Measurements from ENCODE around the gene TSHZ3. TPM values are rescaled to one million over a fixed set of nuclear protein-coding genes. Genes with fewer than 3 reads are reported as not detected.

Gene TSHZ3
- total and polyA plus RNA-seq, 9 donors = 8.0 to 19.8 (median 16.2) TPM

DNA sequence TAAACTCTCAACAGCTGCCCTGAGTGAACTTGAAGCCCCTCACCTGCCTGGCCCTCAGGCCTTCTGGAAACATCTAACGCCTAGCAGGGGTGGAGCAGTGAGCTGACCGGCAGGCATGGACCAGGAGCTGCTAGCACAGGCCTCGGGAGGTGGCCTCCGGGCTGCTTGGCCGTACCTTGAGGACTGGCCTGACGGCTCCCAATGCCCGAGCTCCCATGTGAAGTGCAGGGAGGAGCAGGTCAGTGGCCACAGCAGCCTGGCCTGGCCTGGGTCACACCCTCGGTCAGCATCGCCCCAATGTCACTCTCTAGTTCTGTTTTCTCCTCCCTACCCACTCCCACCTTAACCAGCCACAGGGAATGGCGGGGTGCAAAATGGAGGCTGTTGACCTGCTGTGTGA is 19.0 kb downstream of the TSHZ3 start:
- H3K36me3 ChIP-seq (ENCODE audit: control insufficient read depth, insufficient read depth, low read length) = peaks cover 6% of the 10 kb centered on the region
- 90% methylated on average over 9 of the region's 10 CpGs for WGBS (ENCODE audit: insufficient coverage)
- peak overlapping the region; percentile 54 for H3K27ac ChIP-seq (ENCODE audit: low read length)
- no peaks in the 10 kb centered on the region for H3K27me3 ChIP-seq (ENCODE audit: control insufficient read depth, insufficient read depth, low read length)
- no peaks in the 10 kb centered on the region for H3K9me3 ChIP-seq (replicated peaks; ENCODE audit: control insufficient read depth, low read depth, low read length)
- no peak for DNase-seq
- no peak overlapping the region for H3K4me3 ChIP-seq (ENCODE audit: low read length)
- H3K4me1 ChIP-seq (ENCODE audit: control insufficient read depth, insufficient read depth, low read length) = peaks cover 25% of the 10 kb centered on the region

DNA sequence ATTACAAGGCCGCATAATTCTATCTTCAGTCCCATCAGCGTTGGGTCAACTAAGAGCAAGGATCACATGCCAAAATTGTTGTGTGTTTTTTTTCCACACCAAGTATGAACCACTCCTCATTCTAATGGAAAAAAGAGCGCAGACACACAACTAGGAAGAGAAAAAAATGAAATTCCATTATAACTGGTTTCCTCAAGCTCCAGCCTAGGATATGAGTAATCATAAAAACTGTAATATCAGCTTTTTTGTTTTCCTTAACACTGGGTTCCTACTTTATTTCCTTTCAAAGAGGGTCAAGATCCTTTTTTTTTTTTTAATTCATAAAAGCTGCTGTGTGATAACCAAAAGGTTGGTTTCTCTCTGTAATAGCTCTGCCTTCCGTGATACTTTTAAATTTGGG is 19.4 kb downstream of the TSHZ3 start:
- Histone ChIP-seq H3K27ac (ENCODE audit: low read length) (peak overlapping the region; percentile 54), H3K36me3 (ENCODE audit: control insufficient read depth, insufficient read depth, low read length) (peaks cover 5% of the 10 kb centered on the region), H3K27me3 (ENCODE audit: control insufficient read depth, insufficient read depth, low read length) (no peaks in the 10 kb centered on the region), H3K9me3 (replicated peaks; ENCODE audit: control insufficient read depth, low read depth, low read length) (no peaks in the 10 kb centered on the region), H3K4me1 (ENCODE audit: control insufficient read depth, insufficient read depth, low read length) (peaks cover 25% of the 10 kb centered on the region), H3K4me3 (ENCODE audit: low read length) (no peak overlapping the region)
- WGBS (ENCODE audit: insufficient coverage) = 100% methylated on average over 1 of the region's 4 CpGs
- peak; percentile 48 for DNase-seq

DNA sequence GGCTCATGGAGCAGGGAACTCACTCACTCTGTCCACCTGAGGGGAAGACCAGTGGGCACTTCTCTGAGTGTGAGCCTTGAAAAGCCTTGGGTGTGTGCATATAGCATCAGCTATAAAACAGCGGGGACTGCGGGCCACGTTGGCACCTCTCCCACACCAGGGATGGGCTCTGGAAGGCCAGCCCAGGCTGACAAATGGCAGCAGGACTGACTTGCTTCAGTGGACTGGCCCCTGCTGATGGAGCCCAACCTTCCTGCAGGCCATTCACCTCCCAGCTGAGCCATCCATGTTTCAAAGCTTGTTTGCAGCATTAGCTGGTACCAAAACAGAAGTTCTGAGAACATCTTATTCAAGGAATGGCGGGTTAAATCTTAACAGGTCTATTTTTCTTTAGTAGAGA is 21.0 kb downstream of the TSHZ3 start:
- 83% methylated on average over 2 of the region's 4 CpGs for WGBS (ENCODE audit: insufficient coverage)
- peaks cover 25% of the 10 kb centered on the region for H3K4me1 ChIP-seq (ENCODE audit: control insufficient read depth, insufficient read depth, low read length)
- no peak for DNase-seq
- H3K27ac ChIP-seq (ENCODE audit: low read length) = no peak overlapping the region
- no peaks in the 10 kb centered on the region for H3K9me3 ChIP-seq (replicated peaks; ENCODE audit: control insufficient read depth, low read depth, low read length)
- no peak overlapping the region for H3K4me3 ChIP-seq (ENCODE audit: low read length)
- H3K27me3 ChIP-seq (ENCODE audit: control insufficient read depth, insufficient read depth, low read length) = no peaks in the 10 kb centered on the region
- H3K36me3 ChIP-seq (ENCODE audit: control insufficient read depth, insufficient read depth, low read length) = peaks cover 5% of the 10 kb centered on the region

DNA sequence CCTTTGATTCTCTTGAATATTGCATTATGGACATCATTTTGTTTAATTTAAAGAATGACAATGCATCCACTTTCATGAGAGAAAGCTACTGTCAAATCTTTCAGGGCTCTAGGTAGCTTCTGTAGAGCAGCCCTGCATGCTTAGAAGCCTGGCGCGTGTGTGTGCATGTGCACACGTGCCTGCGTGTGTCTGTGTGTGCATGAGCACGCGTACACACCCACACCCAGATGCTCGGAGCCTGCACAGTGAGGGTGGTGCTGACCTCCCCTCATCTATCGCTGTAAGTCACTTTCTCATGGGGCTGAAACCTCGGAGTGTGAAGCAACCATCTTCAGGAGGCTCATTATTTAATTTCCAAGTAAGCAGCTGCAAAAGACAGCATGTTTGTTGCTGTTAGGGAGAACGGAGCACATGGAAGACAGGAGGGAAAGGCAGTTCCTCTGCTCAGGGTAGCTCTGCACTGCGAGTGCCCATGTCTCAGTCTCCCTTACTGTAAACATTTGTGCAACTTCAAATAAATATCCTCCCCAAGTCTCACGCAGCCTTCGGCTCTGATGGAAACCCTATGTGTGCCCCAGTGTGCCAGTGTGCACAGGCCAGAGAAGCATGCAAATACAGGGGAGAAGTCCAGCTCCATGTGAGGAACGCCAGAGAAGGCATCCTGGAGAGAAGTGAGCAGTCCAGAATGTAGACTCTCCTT is 22.8 kb downstream of the TSHZ3 start:
- Histone ChIP-seq H3K36me3 (ENCODE audit: control insufficient read depth, insufficient read depth, low read length) (peaks cover 5% of the 10 kb centered on the region), H3K4me1 (ENCODE audit: control insufficient read depth, insufficient read depth, low read length) (peaks cover 19% of the 10 kb centered on the region), H3K27me3 (ENCODE audit: control insufficient read depth, insufficient read depth, low read length) (no peaks in the 10 kb centered on the region), H3K4me3 (ENCODE audit: low read length) (no peak overlapping the region), H3K9me3 (replicated peaks; ENCODE audit: control insufficient read depth, low read depth, low read length) (no peaks in the 10 kb centered on the region), H3K27ac (ENCODE audit: low read length) (no peak overlapping the region)
- WGBS (ENCODE audit: insufficient coverage) = 72% methylated on average over 7 of the region's 14 CpGs
- no peak for DNase-seq

DNA sequence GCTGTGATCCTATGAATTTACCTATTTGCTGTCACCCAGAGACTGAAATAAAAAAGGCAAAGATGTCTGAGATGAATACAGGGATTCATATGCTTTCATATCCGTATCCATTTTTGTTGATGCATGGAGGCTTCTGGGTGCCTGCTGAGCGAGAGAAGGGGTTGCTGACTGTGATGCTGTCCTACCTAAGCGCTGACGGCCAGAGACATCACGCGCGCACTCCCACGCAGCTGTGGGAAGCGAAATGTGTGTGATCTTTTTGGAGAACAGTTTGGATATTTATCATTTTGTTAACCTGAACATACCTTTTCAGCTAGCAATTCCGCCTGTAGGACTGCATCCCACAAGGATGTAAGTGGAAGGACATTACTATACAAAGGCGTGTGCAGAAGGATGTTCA is 23.9 kb downstream of the TSHZ3 start:
- peaks cover 6% of the 10 kb centered on the region for H3K36me3 ChIP-seq (ENCODE audit: control insufficient read depth, insufficient read depth, low read length)
- H3K4me1 ChIP-seq (ENCODE audit: control insufficient read depth, insufficient read depth, low read length) = peaks cover 9% of the 10 kb centered on the region
- H3K4me3 ChIP-seq (ENCODE audit: low read length) = no peak overlapping the region
- DNase-seq = no peak
- no peak overlapping the region for H3K27ac ChIP-seq (ENCODE audit: low read length)
- 100% methylated on average over 3 of the region's 11 CpGs for WGBS (ENCODE audit: insufficient coverage)
- H3K9me3 ChIP-seq (replicated peaks; ENCODE audit: control insufficient read depth, low read depth, low read length) = no peaks in the 10 kb centered on the region
- H3K27me3 ChIP-seq (ENCODE audit: control insufficient read depth, insufficient read depth, low read length) = no peaks in the 10 kb centered on the region

DNA sequence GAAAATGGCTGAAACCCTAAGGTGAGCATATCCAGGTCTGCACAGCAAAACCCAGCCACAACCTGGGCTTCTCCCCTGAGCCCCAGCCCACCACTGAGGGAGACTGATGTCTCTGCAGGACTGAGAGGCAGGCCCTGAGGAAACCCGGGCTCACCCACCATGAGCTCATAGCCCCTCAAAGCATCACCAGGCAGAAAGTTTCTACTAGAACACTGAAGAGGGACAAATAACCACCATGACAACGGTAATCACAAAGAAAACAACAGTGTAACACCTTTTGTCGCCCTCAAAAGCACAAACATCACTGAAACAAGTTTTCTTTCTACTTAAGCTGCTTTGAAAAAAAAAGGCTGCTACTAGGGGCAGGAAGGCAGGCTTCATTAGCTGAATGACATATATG is 29.8 kb downstream of the TSHZ3 start:
- H3K4me1 ChIP-seq (ENCODE audit: control insufficient read depth, insufficient read depth, low read length) = peaks cover 41% of the 10 kb centered on the region
- WGBS (ENCODE audit: insufficient coverage) = no CpG with 5 or more reads among the region's 3 CpGs
- DNase-seq = peak; percentile 54

DNA sequence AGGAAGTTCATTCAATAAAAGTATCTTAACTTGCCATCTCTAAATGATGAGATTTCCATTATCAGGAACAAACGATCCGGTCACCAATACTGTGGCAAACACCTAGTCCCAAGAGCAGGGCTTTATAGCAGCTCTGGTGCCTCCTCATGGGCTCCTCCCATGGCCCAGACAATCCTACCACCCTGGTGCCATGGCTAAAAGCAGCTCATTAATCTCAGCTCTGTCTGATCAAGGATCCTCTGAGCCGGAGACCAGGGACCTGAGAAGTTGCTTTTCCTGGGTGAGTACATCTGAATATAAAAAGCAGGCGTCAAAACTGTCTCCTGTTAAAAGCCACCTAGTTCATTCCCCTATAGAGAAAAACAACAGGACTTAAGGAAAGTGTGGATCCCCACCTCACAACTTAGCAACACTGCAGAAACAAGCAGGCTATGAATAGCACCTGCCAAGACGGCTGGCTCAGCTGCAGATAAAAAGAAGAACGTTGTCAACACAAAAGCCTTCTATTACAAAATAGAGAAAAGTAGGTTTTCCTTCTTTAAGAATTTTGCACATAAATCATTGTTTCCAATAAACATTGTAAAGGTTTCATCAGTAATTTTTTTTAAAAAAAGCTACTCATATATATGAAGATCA is 30.3 kb downstream of the TSHZ3 start:
- DNase-seq = peak; percentile 78
- Histone ChIP-seq H3K36me3 (ENCODE audit: control insufficient read depth, insufficient read depth, low read length) (peaks cover 5% of the 10 kb centered on the region), H3K27ac (ENCODE audit: low read length) (peak overlapping the region; percentile 2), H3K4me1 (ENCODE audit: control insufficient read depth, insufficient read depth, low read length) (peaks cover 41% of the 10 kb centered on the region), H3K4me3 (ENCODE audit: low read length) (no peak overlapping the region), H3K27me3 (ENCODE audit: control insufficient read depth, insufficient read depth, low read length) (no peaks in the 10 kb centered on the region), H3K9me3 (replicated peaks; ENCODE audit: control insufficient read depth, low read depth, low read length) (no peaks in the 10 kb centered on the region)
- no CpG with 5 or more reads among the region's 6 CpGs for WGBS (ENCODE audit: insufficient coverage)

More for the DNA sequence above, 29.8 kb downstream of the TSHZ3 start:
- H3K36me3 ChIP-seq (ENCODE audit: control insufficient read depth, insufficient read depth, low read length) = peaks cover 3% of the 10 kb centered on the region
- H3K9me3 ChIP-seq (replicated peaks; ENCODE audit: control insufficient read depth, low read depth, low read length) = no peaks in the 10 kb centered on the region
- no peaks in the 10 kb centered on the region for H3K27me3 ChIP-seq (ENCODE audit: control insufficient read depth, insufficient read depth, low read length)
- H3K27ac ChIP-seq (ENCODE audit: low read length) = no peak overlapping the region
- H3K4me3 ChIP-seq (ENCODE audit: low read length) = no peak overlapping the region

DNA sequence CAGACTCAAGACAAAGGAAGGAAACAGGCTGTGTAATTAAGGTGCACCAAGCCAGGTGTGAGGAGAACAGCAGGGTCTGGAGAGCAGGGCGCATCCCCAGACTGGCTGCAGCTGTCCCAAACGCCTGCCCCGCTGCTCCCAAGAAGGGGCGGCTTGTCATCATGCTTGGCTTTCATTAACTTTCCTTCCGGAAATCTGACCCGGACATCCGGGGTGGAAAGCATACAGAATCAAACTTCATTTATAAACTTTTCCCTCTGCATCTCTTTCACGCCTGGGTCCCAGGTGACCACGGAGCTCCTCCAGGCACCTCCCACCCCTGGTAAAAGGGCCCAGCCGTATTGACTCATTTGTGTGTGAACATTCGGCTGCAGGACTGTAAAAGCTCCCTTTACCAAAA is 31.7 kb downstream of the TSHZ3 start:
- peak; percentile 77 for DNase-seq
- Histone ChIP-seq H3K9me3 (replicated peaks; ENCODE audit: control insufficient read depth, low read depth, low read length) (no peaks in the 10 kb centered on the region), H3K4me3 (ENCODE audit: low read length) (peak overlapping the region; percentile 14), H3K36me3 (ENCODE audit: control insufficient read depth, insufficient read depth, low read length) (peaks cover 11% of the 10 kb centered on the region), H3K4me1 (ENCODE audit: control insufficient read depth, insufficient read depth, low read length) (peaks cover 41% of the 10 kb centered on the region), H3K27me3 (ENCODE audit: control insufficient read depth, insufficient read depth, low read length) (no peaks in the 10 kb centered on the region), H3K27ac (ENCODE audit: low read length) (peak overlapping the region; percentile 89)
- WGBS (ENCODE audit: insufficient coverage) = 23% methylated on average over 8 of the region's 11 CpGs

DNA sequence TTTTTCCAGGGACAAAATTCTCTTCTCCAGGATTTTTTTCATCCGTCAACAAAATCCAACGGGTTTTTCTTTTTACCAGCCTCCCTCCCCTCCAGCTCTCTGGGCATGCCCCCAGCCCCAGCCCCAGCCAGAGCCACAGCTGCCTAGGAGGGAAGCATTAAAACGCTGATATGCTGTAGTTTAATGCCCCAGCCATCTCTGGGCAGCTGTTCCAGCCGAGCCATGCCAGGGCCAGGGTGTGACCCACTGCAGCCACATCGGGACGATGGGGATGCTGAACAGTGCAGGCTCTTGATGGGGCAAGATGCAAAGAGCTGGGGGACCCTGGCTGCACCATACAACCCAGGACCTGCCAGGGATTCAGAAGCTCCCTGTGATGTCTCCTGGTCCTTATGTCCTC is 32.1 kb downstream of the TSHZ3 start:
- Histone ChIP-seq H3K27ac (ENCODE audit: low read length) (peak overlapping the region; percentile 89), H3K27me3 (ENCODE audit: control insufficient read depth, insufficient read depth, low read length) (no peaks in the 10 kb centered on the region), H3K9me3 (replicated peaks; ENCODE audit: control insufficient read depth, low read depth, low read length) (no peaks in the 10 kb centered on the region), H3K36me3 (ENCODE audit: control insufficient read depth, insufficient read depth, low read length) (peaks cover 11% of the 10 kb centered on the region), H3K4me3 (ENCODE audit: low read length) (no peak overlapping the region), H3K4me1 (ENCODE audit: control insufficient read depth, insufficient read depth, low read length) (peaks cover 45% of the 10 kb centered on the region)
- 20% methylated on average over 4 of the region's 6 CpGs for WGBS (ENCODE audit: insufficient coverage)
- DNase-seq = peak; percentile 75

DNA sequence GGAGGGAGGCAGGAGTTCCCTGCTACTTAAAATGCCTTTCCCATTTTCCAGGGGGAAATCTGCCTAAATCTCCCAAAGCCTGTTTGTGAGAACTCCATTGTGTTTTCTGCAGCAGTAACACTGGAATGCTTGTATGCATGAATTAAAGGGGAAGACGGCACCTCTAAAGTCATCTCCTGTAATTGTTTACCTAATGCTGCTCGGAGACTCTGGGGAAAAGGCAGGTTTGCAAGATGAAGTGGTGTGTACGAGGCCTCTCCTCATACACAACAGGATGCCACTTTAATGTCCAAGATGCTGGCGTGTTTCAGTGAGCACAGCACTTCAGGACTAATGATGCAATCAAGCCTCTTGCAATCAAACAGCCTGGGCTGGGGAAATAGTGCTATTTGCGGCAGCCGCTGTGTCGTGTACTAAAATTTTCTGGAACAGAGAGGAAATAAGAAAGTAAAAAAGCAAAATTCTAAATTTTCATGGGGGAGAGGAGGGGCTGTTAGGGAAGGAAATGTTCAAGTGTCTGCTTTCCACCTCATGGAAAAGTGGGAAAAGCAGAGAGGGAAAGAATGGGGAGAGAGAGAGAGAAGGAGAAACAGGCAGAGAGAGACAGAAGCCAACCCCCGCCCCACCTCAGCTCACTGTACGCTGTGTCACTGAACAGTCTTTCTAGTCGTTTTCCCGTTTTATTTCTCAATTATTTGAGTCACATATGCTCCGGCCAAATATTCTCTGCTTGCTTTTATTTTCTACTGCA is 32.9 kb downstream of the TSHZ3 start:
- 12% methylated on average over 3 of the region's 12 CpGs for WGBS (ENCODE audit: insufficient coverage)
- H3K9me3 ChIP-seq (replicated peaks; ENCODE audit: control insufficient read depth, low read depth, low read length) = no peaks in the 10 kb centered on the region
- peaks cover 12% of the 10 kb centered on the region for H3K36me3 ChIP-seq (ENCODE audit: control insufficient read depth, insufficient read depth, low read length)
- H3K27me3 ChIP-seq (ENCODE audit: control insufficient read depth, insufficient read depth, low read length) = no peaks in the 10 kb centered on the region
- DNase-seq = peak; percentile 81
- H3K4me3 ChIP-seq (ENCODE audit: low read length) = peak overlapping the region; percentile 9
- peaks cover 48% of the 10 kb centered on the region for H3K4me1 ChIP-seq (ENCODE audit: control insufficient read depth, insufficient read depth, low read length)
- peak overlapping the region; percentile 89 for H3K27ac ChIP-seq (ENCODE audit: low read length)
